Measurements from ENCODE around the gene EBNA1BP2. TPM values are rescaled to one million over a fixed set of nuclear protein-coding genes. Genes with fewer than 3 reads are reported as not detected.

EBNA1BP2 gene
- total RNA-seq, 1 donor from 2014 or later: 70.9 TPM

DNA sequence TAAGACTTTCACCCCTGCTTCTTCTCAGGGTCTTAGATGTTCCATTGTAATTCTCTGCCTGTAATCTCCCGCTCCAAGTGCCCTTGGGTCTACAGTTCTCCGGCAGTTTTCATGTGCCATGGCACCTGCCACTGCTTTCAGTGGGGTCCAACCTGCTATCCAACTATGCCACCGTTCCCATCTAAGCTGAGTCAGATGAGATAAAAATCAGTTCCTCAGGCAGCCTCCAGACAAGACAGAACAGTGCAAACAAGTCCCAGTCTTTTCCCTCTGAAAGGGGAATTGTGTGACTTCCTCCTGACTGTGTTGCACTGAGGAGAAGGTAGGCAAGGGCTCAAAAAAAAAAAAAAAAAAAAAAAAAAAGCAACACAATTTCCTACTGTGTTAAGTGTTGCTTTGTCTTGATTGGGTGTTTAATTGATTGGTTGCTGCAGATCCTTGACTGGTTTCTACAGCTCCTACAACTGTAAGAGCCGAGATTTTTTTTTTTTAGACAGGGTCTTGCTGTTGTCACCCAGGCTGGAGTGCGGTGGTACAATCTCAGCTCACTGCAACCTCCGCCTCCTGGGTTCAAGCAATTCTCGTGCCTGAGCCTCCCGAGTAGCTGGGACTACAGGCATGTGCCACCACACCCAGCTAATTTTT, 50.7 kb downstream of the EBNA1BP2 start:
- no peak for DNase-seq (ENCODE audit: low read depth)

GRCh38 chr1:43119928-43120586, 52.0 kb downstream of the EBNA1BP2 start:
- DNase-seq (ENCODE audit: low read depth): peak; percentile 16

Other genes with a start within 250 kb of the EBNA1BP2 start
- gene SLC2A1, start 213.4 kb downstream of the EBNA1BP2 start, total RNA-seq: 413 and 578 TPM in 2 replicates
- 3.9 TPM in 1 of 2 replicates, not detected in the other for gene CFAP57, start within 50 bp of the EBNA1BP2 start, total RNA-seq
- gene TMEM125, start 97.7 kb upstream of the EBNA1BP2 start, total RNA-seq: 3.9 and 12.0 TPM in 2 replicates
- 0.15 and 3.0 TPM in 2 replicates for gene C1orf210, start 113.3 kb upstream of the EBNA1BP2 start, total RNA-seq
- gene TIE1, start 128.7 kb upstream of the EBNA1BP2 start, total RNA-seq: 0.94 and 10.9 TPM in 2 replicates
- gene MPL, start 165.5 kb upstream of the EBNA1BP2 start, total RNA-seq: not detected in 2 replicates
- 2.1 and 42.5 TPM in 2 replicates for gene CDC20, start 186.7 kb upstream of the EBNA1BP2 start, total RNA-seq
- gene ELOVL1, start 195.7 kb upstream of the EBNA1BP2 start, total RNA-seq: 59.0 and 99.5 TPM in 2 replicates
- gene MED8, start 217.5 kb upstream of the EBNA1BP2 start, total RNA-seq: 40.2 and 59.4 TPM in 2 replicates
- 6.6 and 28.5 TPM in 2 replicates for gene SZT2, start 217.6 kb upstream of the EBNA1BP2 start, total RNA-seq

All from renal cortical epithelial cell (primary cell).